Upper lobe of right lung (tissue), 1 donor: Measurements from ENCODE around the gene PLEKHA4. TPM values are rescaled to one million over a fixed set of nuclear protein-coding genes. Genes with fewer than 3 reads are reported as not detected.
"Not testable (repeated sequence)": the region's sequence is repeated elsewhere in the genome, so short reads cannot be mapped to it uniquely, and the experiment has no call there.

Experiments used
- ATAC-seq: fragments of 200-7000 bp; cut with Tn5 transposase; one replicate; pipeline ENCODE4 v1.9.1; 2020; ENCODE audit warnings: mild to moderate bottlenecking, moderate library complexity
- DNase-seq: peaks from one replicate; pipeline ENCODE4 v3.0.0-alpha.2; 2020
- H3K27ac ChIP-seq: fragments of 200-600 bp; one replicate; pipeline ENCODE4 v1.8.0; 2022
- H3K27me3 ChIP-seq: fragments of 200-600 bp; one replicate; pipeline ENCODE4 v1.8.0; 2022; ENCODE audit warnings: mild to moderate bottlenecking
- H3K36me3 ChIP-seq: fragments of 200-600 bp; one replicate; pipeline ENCODE4 v1.8.0; 2022
- H3K4me1 ChIP-seq: fragments of 200-600 bp; one replicate; pipeline ENCODE4 v1.8.0; 2022
- H3K4me3 ChIP-seq: fragments of 200-600 bp; one replicate; pipeline ENCODE4 v1.8.0; 2022; ENCODE audit warnings: mild to moderate bottlenecking
- H3K9me3 ChIP-seq: fragments of 200-600 bp; one replicate; pipeline ENCODE4 v1.8.0; 2022
- intact Hi-C: fragments of 100-400 bp; cut with DNase I; formaldehyde crosslinking; loops from one replicate; pipeline ENCODE4 v1.11.0; 2022
- total RNA-seq: library from RNA; stranded (reverse); fragmentation: NEBNext Ultra II Directional; extraction: Animal tissue kit (Norgen Biotek cat#: 25700); gene quantifications from one replicate; pipeline ENCODE4 v1.2.1, GENCODE V29; 2021
- TF ChIP-seq, protein P1 (sequence below): fragments of 200-600 bp; IDR thresholded peaks from one replicate; pipeline ENCODE4 v1.8.0; 2022; ENCODE audit warnings: antibody characterized with exemption
- donor health status: DM: no; HTN: yes; CAD: no; lungs with severe emphysema.

The PLEKHA4 gene
- total RNA-seq, 1 donor from 2014 or later = 16.0 TPM

DNA sequence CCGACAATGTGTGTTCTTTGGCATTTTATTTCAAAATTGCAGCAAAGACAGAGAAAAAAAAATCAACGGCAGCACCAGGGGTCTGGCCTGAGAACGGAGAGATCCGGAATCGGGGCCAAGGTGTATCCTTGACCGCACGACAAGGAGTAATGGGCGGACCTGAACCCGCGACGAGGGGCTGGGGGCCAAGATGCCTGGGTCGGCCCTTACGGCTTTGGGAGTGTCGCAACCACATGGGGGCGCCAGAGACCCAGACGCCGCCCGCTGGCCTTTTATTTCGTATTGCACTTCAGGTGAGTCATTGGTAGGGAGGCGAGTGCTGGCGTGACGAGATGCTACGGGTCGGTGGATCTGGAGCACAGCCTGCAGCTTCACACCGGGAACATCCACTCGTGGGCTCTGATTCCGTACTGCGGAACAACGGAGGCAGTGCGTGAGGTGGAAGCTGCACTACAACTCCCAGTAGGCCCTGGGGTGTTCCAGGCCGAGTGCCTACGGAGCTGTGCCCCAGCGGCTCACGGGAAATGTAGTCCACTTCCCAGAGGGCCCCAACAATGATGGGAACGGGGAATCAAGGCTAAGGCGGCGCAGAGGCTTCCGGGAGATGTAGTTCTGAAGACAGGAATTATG, 73.2 kb downstream of the PLEKHA4 start:
- H3K4me3 ChIP-seq = peak overlapping the region; percentile 62
- intact Hi-C loops = loop anchor here (5.0 kb wide), 1 partner anchor 37 kb away; no protein-coding TSS in a partner anchor
- peak overlapping the region; percentile 61 for H3K27ac ChIP-seq
- H3K9me3 ChIP-seq = no peaks in the 10 kb centered on the region
- H3K27me3 ChIP-seq = no peaks in the 10 kb centered on the region
- TF ChIP-seq, protein P1, sequence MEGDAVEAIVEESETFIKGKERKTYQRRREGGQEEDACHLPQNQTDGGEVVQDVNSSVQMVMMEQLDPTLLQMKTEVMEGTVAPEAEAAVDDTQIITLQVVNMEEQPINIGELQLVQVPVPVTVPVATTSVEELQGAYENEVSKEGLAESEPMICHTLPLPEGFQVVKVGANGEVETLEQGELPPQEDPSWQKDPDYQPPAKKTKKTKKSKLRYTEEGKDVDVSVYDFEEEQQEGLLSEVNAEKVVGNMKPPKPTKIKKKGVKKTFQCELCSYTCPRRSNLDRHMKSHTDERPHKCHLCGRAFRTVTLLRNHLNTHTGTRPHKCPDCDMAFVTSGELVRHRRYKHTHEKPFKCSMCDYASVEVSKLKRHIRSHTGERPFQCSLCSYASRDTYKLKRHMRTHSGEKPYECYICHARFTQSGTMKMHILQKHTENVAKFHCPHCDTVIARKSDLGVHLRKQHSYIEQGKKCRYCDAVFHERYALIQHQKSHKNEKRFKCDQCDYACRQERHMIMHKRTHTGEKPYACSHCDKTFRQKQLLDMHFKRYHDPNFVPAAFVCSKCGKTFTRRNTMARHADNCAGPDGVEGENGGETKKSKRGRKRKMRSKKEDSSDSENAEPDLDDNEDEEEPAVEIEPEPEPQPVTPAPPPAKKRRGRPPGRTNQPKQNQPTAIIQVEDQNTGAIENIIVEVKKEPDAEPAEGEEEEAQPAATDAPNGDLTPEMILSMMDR = peak; percentile 93
- peaks cover 9% of the 10 kb centered on the region for H3K4me1 ChIP-seq
- ATAC-seq = peak; percentile 99
- peaks cover 11% of the 10 kb centered on the region for H3K36me3 ChIP-seq
- peak; percentile 94 for DNase-seq

DNA sequence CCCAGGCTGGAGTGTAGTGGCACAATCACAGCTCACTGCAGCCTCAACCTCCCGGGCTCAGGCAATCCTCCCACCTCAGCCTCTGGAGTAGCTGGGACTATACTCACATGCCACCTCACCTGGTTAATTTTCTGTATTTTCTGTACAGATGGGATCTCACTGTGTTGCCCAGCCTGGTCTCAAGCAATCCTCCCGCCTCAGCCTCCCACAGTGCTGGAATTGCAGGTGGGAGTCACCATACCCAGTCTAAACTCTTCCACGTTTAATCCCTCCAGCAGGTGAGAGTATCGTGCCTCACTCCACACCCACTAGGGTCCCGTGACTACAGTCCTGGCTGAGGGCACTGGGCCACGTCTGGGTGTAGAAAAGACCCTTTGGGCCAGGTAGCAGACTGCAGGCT, 74.1 kb downstream of the PLEKHA4 start:
- H3K27me3 ChIP-seq = no peaks in the 10 kb centered on the region
- H3K27ac ChIP-seq = no peak overlapping the region
- intact Hi-C loops = no loop called here
- peaks cover 3% of the 10 kb centered on the region for H3K36me3 ChIP-seq
- H3K9me3 ChIP-seq = no peaks in the 10 kb centered on the region
- H3K4me1 ChIP-seq = peaks cover 9% of the 10 kb centered on the region
- TF ChIP-seq, protein P1 = no peak
- DNase-seq = no peak
- no peak overlapping the region for H3K4me3 ChIP-seq
- ATAC-seq = no peak

- H3K4me3 ChIP-seq = no peak overlapping the region
- H3K36me3 ChIP-seq = no peaks in the 10 kb centered on the region
- peaks cover 9% of the 10 kb centered on the region for H3K4me1 ChIP-seq
- intact Hi-C loops = no loop called here
- no peaks in the 10 kb centered on the region for H3K27me3 ChIP-seq
- ATAC-seq = no peak
- DNase-seq = no peak
- no peaks in the 10 kb centered on the region for H3K9me3 ChIP-seq
- TF ChIP-seq, protein P1 = no peak
- no peak overlapping the region for H3K27ac ChIP-seq
These were observed 75.1 kb downstream of the PLEKHA4 start for GRCh38 chr19:48793271-48793670.

- H3K36me3 ChIP-seq, intact Hi-C loops: not testable (repeated sequence)
These were observed 81.1 kb downstream of the PLEKHA4 start for GRCh38 chr19:48787331-48787730.

More at GRCh38 chr19:48787331-48787730, 81.1 kb downstream of the PLEKHA4 start:
- H3K4me1 ChIP-seq, H3K4me3 ChIP-seq, H3K9me3 ChIP-seq, ATAC-seq, H3K27ac ChIP-seq, DNase-seq, H3K27me3 ChIP-seq: not testable (repeated sequence)

Other genes starting within 250 kb of the PLEKHA4 start
- gene RPL18, start 249.4 kb downstream of the PLEKHA4 start, total RNA-seq = 1,025 TPM
- gene SPHK2, start 249.1 kb downstream of the PLEKHA4 start, total RNA-seq = 23.3 TPM
- 17.7 TPM for gene DBP, start 231.2 kb downstream of the PLEKHA4 start, total RNA-seq
- 9.5 TPM for gene CA11, start 222.4 kb downstream of the PLEKHA4 start, total RNA-seq
- gene NTN5, start 195.6 kb downstream of the PLEKHA4 start, total RNA-seq = 1.2 TPM
- 0.81 TPM for gene FUT2, start 172.6 kb downstream of the PLEKHA4 start, total RNA-seq
- gene MAMSTR, start 148.9 kb downstream of the PLEKHA4 start, total RNA-seq = 1.2 TPM
- 54.5 TPM for gene RASIP1, start 128.0 kb downstream of the PLEKHA4 start, total RNA-seq
- 3.8 TPM for gene IZUMO1, start 121.7 kb downstream of the PLEKHA4 start, total RNA-seq
- 19.9 TPM for gene FUT1, start 116.0 kb downstream of the PLEKHA4 start, total RNA-seq
- not detected for gene FGF21, start 113.1 kb downstream of the PLEKHA4 start, total RNA-seq
- 59.0 TPM for gene BCAT2, start 57.6 kb downstream of the PLEKHA4 start, total RNA-seq
- gene HSD17B14, start 32.1 kb downstream of the PLEKHA4 start, total RNA-seq = 23.5 TPM
- 80.9 TPM for gene PPP1R15A, start 3.8 kb upstream of the PLEKHA4 start, total RNA-seq
- gene TULP2, start 30.1 kb upstream of the PLEKHA4 start, total RNA-seq = not detected
- 287 TPM for gene NUCB1, start 31.7 kb upstream of the PLEKHA4 start, total RNA-seq
- gene DHDH, start 65.1 kb upstream of the PLEKHA4 start, total RNA-seq = 3.0 TPM
- 127 TPM for gene BAX, start 86.3 kb upstream of the PLEKHA4 start, total RNA-seq
- gene FTL, start 96.7 kb upstream of the PLEKHA4 start, total RNA-seq = 7,346 TPM
- gene GYS1, start 124.7 kb upstream of the PLEKHA4 start, total RNA-seq = 35.1 TPM
- gene RUVBL2, start 125.3 kb upstream of the PLEKHA4 start, total RNA-seq = 37.6 TPM
- not detected for gene LHB, start 148.5 kb upstream of the PLEKHA4 start, total RNA-seq
- not detected for gene CGB3, start 155.7 kb upstream of the PLEKHA4 start, total RNA-seq
- gene CGB2, start 163.3 kb upstream of the PLEKHA4 start, total RNA-seq = not detected
- not detected for gene CGB1, start 168.3 kb upstream of the PLEKHA4 start, total RNA-seq
- gene CGB5, start 175.2 kb upstream of the PLEKHA4 start, total RNA-seq = not detected
- gene CGB8, start 180.5 kb upstream of the PLEKHA4 start, total RNA-seq = not detected
- 0.43 TPM for gene CGB7, start 189.1 kb upstream of the PLEKHA4 start, total RNA-seq
- 2.7 TPM for gene NTF4, start 196.2 kb upstream of the PLEKHA4 start, total RNA-seq
- gene KCNA7, start 204.1 kb upstream of the PLEKHA4 start, total RNA-seq = not detected
- gene SNRNP70, start 216.8 kb upstream of the PLEKHA4 start, total RNA-seq = 179 TPM
- 12.2 TPM for gene LIN7B, start 245.8 kb upstream of the PLEKHA4 start, total RNA-seq